ENCODE measurements around the gene CADPS2. TPM values are rescaled to one million over a fixed set of nuclear protein-coding genes. Genes with fewer than 3 reads are reported as not detected.

CADPS2 gene
- total and polyA plus RNA-seq, 10 of the 15 experiments (the other 5 are each of a cell fraction or from before 2014, with no cell fraction given) = 0.05 to 7.5 (median 0.25) TPM

DNA sequence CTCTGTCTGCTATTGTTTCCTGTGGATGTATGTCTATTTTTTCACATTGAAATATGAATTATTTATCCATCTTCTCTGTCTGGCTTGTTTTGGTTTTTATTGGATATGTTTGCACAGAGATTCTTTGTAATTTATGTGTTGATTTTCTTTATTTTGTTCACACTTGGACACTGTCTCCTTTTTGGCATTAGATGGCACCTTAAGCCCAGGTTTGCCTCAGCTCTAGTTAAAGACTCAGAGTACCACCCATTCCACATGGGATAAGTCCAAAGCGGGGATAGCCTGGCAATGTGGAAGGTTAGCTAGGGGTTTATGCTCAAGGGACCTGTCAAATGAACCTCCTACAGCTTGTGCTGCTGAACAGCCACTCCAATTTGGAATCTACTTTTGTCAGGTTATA, 595.8 kb downstream of the CADPS2 start:
- ATAC-seq = no peak
- no peaks in the 10 kb centered on the region for H3K4me1 ChIP-seq (ENCODE audit: control insufficient read depth, insufficient read depth, low read length)
- ChIA-PET CTCF (no interaction called here), RAD21 (ENCODE audit: unreplicated experiment) (no interaction called here), SMC1A (ENCODE audit: uncharacterized antibody, unreplicated experiment) (no interaction called here), POLR2A (no interaction called here)
- no peaks in the 10 kb centered on the region for H4K20me1 ChIP-seq (ENCODE audit: control insufficient read depth, insufficient read depth)
- no peaks in the 10 kb centered on the region for H3K27me3 ChIP-seq (replicated peaks in 1 of 2; ENCODE audit: control insufficient read depth in 2 of 2, insufficient read depth in 2 of 2, low read length in 1 of 2)
- H3K27ac ChIP-seq (ENCODE audit: control insufficient read depth, insufficient read depth) = no peak overlapping the region
- 0% methylated on average over 1 of the region's 1 CpG for WGBS (ENCODE audit: insufficient coverage, insufficient replicate concordance, low lambda C conversion rate, missing lambda C conversion rate)
- DNase-seq (ENCODE audit: low read depth, low spot score) = no peak
- H3K4me2 ChIP-seq (ENCODE audit: control insufficient read depth, insufficient read depth) = no peak overlapping the region
- no peak overlapping the region for H3K4me3 ChIP-seq
- intact Hi-C loops (cut with micrococcal nuclease; ENCODE audit: unreplicated experiment) = no loop called here
- FAIRE-seq = no peak
- TF ChIP-seq LARP7 (IDR thresholded peaks at IDR 0.05) (no peak), CBX5 (IDR thresholded peaks at IDR 0.05; ENCODE audit: low read depth) (no peak)
- TF ChIP-seq, protein P1, sequence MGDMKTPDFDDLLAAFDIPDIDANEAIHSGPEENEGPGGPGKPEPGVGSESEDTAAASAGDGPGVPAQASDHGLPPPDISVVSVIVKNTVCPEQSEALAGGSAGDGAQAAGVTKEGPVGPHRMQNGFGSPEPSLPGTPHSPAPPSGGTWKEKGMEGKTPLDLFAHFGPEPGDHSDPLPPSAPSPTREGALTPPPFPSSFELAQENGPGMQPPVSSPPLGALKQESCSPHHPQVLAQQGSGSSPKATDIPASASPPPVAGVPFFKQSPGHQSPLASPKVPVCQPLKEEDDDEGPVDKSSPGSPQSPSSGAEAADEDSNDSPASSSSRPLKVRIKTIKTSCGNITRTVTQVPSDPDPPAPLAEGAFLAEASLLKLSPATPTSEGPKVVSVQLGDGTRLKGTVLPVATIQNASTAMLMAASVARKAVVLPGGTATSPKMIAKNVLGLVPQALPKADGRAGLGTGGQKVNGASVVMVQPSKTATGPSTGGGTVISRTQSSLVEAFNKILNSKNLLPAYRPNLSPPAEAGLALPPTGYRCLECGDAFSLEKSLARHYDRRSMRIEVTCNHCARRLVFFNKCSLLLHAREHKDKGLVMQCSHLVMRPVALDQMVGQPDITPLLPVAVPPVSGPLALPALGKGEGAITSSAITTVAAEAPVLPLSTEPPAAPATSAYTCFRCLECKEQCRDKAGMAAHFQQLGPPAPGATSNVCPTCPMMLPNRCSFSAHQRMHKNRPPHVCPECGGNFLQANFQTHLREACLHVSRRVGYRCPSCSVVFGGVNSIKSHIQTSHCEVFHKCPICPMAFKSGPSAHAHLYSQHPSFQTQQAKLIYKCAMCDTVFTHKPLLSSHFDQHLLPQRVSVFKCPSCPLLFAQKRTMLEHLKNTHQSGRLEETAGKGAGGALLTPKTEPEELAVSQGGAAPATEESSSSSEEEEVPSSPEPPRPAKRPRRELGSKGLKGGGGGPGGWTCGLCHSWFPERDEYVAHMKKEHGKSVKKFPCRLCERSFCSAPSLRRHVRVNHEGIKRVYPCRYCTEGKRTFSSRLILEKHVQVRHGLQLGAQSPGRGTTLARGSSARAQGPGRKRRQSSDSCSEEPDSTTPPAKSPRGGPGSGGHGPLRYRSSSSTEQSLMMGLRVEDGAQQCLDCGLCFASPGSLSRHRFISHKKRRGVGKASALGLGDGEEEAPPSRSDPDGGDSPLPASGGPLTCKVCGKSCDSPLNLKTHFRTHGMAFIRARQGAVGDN (IDR thresholded peaks at IDR 0.05) = no peak
- no TSS peak for BruUV-seq (replicated peaks)
- no peaks in the 10 kb centered on the region for H3K9me3 ChIP-seq (replicated peaks; ENCODE audit: control insufficient read depth, insufficient read depth, low read length)
- in situ Hi-C loops (cut with MboI) = no loop called here
- no peaks in the 10 kb centered on the region for H3K79me2 ChIP-seq (ENCODE audit: control insufficient read depth, insufficient read depth, low read length)
- H3K36me3 ChIP-seq (ENCODE audit: control insufficient read depth in 2 of 2, insufficient read depth in 2 of 2, low read length in 1 of 2) = no peaks in the 10 kb centered on the region
- no peak overlapping the region for H3K9ac ChIP-seq (ENCODE audit: control insufficient read depth, insufficient read depth, low read length)
- H2AFZ ChIP-seq (ENCODE audit: control insufficient read depth, low read depth, low read length) = no peak overlapping the region

DNA sequence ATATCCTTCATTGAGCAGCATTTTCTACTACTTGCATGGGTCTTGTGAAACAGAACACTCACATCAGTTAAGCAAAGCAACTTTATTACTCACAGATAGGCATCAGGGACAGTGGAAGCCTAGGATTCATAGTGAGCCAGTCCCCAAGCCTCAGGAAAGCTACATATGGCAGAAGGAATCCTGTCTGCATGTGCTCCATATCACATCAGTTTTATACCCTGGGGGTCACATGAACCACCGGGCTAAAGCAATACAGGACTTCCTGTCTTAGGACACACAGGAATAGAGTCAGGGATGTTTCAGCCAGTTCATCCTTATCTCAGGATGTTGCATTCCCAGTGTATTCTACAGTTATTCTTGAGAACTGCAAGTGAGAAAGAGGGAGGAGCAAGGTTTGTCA, 596.8 kb downstream of the CADPS2 start:
- ChIA-PET SMC1A (ENCODE audit: uncharacterized antibody, unreplicated experiment) (no interaction called here), POLR2A (no interaction called here), CTCF (interaction anchor here (0.6 kb wide), 1 partner anchor 45 kb away, joined by 3 read pairs; no protein-coding TSS in a partner anchor), RAD21 (ENCODE audit: unreplicated experiment) (no interaction called here)
- intact Hi-C loops (cut with micrococcal nuclease; ENCODE audit: unreplicated experiment) (no loop called here), in situ Hi-C loops (cut with MboI) (no loop called here)
- 7% methylated on average over 1 of the region's 1 CpG for WGBS (ENCODE audit: insufficient coverage, insufficient replicate concordance, low lambda C conversion rate, missing lambda C conversion rate)
- Histone ChIP-seq H4K20me1 (ENCODE audit: control insufficient read depth, insufficient read depth) (no peaks in the 10 kb centered on the region), H3K27me3 (replicated peaks in 1 of 2; ENCODE audit: control insufficient read depth in 2 of 2, insufficient read depth in 2 of 2, low read length in 1 of 2) (no peaks in the 10 kb centered on the region), H3K79me2 (ENCODE audit: control insufficient read depth, insufficient read depth, low read length) (no peaks in the 10 kb centered on the region), H3K4me1 (ENCODE audit: control insufficient read depth, insufficient read depth, low read length) (no peaks in the 10 kb centered on the region), H3K9me3 (replicated peaks; ENCODE audit: control insufficient read depth, insufficient read depth, low read length) (no peaks in the 10 kb centered on the region), H3K36me3 (ENCODE audit: control insufficient read depth in 2 of 2, insufficient read depth in 2 of 2, low read length in 1 of 2) (no peaks in the 10 kb centered on the region), H3K27ac (ENCODE audit: control insufficient read depth, insufficient read depth) (no peak overlapping the region), H2AFZ (ENCODE audit: control insufficient read depth, low read depth, low read length) (no peak overlapping the region), H3K4me2 (ENCODE audit: control insufficient read depth, insufficient read depth) (no peak overlapping the region), H3K4me3 (no peak overlapping the region), H3K9ac (ENCODE audit: control insufficient read depth, insufficient read depth, low read length) (no peak overlapping the region)
- FAIRE-seq (no peak), DNase-seq (ENCODE audit: low read depth, low spot score) (no peak), ATAC-seq (no peak)
- BruUV-seq (replicated peaks) = no TSS peak
- TF ChIP-seq TCF3 (IDR thresholded peaks at IDR 0.05; ENCODE audit: borderline replicate concordance, insufficient read depth, low read depth, low read length) = no peak
- TF ChIP-seq, protein P2, sequence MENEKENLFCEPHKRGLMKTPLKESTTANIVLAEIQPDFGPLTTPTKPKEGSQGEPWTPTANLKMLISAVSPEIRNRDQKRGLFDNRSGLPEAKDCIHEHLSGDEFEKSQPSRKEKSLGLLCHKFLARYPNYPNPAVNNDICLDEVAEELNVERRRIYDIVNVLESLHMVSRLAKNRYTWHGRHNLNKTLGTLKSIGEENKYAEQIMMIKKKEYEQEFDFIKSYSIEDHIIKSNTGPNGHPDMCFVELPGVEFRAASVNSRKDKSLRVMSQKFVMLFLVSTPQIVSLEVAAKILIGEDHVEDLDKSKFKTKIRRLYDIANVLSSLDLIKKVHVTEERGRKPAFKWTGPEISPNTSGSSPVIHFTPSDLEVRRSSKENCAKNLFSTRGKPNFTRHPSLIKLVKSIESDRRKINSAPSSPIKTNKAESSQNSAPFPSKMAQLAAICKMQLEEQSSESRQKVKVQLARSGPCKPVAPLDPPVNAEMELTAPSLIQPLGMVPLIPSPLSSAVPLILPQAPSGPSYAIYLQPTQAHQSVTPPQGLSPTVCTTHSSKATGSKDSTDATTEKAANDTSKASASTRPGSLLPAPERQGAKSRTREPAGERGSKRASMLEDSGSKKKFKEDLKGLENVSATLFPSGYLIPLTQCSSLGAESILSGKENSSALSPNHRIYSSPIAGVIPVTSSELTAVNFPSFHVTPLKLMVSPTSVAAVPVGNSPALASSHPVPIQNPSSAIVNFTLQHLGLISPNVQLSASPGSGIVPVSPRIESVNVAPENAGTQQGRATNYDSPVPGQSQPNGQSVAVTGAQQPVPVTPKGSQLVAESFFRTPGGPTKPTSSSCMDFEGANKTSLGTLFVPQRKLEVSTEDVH (IDR thresholded peaks at IDR 0.05; ENCODE audit: low read depth, partially characterized antibody) = no peak
- no peak for TF ChIP-seq SMAD1 (IDR thresholded peaks at IDR 0.05; ENCODE audit: low read depth, partially characterized antibody)
- no peak for TF ChIP-seq WRNIP1 (IDR thresholded peaks at IDR 0.05; ENCODE audit: borderline replicate concordance, low read depth, low read length)
- no peak for TF ChIP-seq ZNF217 (IDR thresholded peaks at IDR 0.05)
- no peak for TF ChIP-seq SIX5 (IDR thresholded peaks at IDR 0.05; ENCODE audit: low read depth, low read length, severe bottlenecking)
